Coronary artery (tissue), 2 donors: ENCODE results near the gene TMEM175.

Experiments used
- DNase-seq: peaks from one replicate; pipeline ENCODE4 v3.0.0-alpha.2; 2017; ENCODE audit warnings: low spot score
- H3K27ac ChIP-seq, 2 donors: fragments of 200-600 bp; sonication (generic); one replicate each; pipeline ENCODE4 v1.5.1; 2016 to 2019
- H3K4me3 ChIP-seq: fragments of 200-600 bp; sonication (generic); 2 replicates; pipeline ENCODE4 v1.5.1; 2016; ENCODE audit warnings: mild to moderate bottlenecking, moderate library complexity
- CTCF ChIP-seq: fragments of 200-600 bp; sonication (generic); IDR thresholded peaks from one replicate; pipeline ENCODE4 v1.5.1; 2019; ENCODE audit warnings: antibody characterized with exemption

TMEM175 gene

DNA sequence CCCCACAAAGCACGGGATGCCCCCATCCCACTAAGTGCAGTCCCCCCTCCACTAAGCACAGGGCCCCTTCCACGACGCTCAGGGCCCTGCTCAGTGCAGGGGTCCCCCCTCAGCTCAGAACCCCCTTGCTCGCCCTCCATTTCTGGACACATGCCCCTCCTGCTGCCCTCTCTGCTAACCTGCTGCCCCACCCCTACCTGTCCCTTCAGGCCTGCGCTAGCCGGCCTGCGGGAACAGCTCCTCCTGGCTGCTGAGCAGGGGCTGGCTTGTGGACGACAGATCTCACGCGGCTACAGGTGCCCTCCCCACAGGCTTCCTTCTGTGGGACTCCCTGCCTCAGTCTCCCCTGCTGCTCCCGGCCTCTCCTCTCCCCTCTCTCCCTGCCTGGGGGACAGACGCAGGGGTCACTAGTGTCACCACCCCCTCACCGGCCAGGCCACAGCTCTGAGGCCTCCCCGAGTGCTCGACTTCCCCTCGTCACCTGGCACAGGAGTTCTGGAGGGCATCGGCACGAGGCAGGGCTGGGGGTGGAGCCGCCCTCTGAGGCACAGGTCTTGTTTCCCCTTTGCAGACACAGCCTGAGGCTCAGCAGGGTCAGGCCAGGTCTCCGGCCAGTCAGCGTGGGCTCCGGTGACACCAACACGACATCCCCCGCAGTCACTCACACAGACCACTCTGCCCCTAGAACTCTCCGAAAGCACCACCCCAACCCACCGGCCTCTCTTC, 21.7 kb upstream of the TMEM175 start:
- DNase-seq: no peak
- Histone ChIP-seq H3K27ac (no peak overlapping the region), H3K4me3 (no peak overlapping the region)
- TF ChIP-seq CTCF: no peak

DNA sequence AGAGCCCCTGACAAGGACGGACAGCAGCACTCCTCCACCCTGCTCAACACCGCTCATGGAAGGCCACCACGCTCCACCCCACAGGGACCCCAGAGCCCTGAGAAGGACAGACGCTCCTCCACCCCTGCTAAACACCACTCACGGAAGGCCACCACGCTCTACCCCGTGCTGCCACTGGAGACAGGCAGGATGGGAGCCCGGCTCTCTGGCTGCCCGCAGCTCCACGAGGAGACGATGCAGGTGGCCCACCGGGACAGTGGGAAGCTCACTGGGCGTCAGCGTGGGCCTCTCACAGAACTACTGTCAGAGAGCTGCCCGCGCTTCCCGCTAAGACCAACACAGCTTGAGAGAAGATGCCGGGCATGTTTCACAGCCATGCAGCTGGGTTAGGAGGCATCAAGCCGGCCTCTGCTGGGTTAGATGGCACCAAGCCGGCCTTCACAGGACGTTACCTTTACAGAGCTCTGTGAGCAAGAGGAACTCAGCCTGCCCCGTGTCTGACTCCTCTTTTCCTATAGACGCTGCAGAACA, 21.0 kb upstream of the TMEM175 start:
- DNase-seq: no peak
- no peak for TF ChIP-seq CTCF
- no peak overlapping the region for H3K4me3 ChIP-seq
- H3K27ac ChIP-seq: no peak overlapping the region

DNA sequence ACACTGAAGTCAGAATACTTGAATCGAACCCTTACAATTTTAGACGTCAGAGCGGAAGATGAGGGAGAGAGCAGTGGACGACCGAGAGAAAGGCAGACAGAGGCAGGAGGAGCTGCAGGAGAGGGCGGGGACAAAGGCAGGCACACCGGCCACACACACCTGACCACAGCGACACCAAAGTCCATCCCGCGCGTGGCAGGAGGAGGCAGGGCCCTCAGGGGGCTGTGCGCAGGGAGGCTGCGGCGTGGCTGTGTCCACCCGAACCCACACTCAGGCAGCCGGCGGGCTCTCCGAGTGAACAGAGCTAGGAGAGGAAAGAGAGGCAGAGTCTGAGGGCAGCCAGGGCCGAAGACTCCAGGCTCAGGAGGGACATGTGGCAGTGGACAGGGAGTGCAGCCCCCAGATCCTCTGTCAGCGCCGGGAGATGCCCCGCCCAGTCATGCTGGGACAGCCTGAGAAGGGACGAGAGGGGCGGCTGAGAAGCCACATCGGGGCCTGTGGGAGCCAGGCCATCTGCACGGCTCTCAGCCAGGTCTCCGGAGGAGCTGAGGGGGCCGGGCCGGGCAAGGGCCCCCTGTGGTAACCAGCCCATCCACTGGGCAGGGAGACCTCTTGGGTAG, 20.3 kb upstream of the TMEM175 start:
- Histone ChIP-seq H3K27ac (no peak overlapping the region), H3K4me3 (no peak overlapping the region)
- TF ChIP-seq CTCF: no peak
- DNase-seq: no peak

DNA sequence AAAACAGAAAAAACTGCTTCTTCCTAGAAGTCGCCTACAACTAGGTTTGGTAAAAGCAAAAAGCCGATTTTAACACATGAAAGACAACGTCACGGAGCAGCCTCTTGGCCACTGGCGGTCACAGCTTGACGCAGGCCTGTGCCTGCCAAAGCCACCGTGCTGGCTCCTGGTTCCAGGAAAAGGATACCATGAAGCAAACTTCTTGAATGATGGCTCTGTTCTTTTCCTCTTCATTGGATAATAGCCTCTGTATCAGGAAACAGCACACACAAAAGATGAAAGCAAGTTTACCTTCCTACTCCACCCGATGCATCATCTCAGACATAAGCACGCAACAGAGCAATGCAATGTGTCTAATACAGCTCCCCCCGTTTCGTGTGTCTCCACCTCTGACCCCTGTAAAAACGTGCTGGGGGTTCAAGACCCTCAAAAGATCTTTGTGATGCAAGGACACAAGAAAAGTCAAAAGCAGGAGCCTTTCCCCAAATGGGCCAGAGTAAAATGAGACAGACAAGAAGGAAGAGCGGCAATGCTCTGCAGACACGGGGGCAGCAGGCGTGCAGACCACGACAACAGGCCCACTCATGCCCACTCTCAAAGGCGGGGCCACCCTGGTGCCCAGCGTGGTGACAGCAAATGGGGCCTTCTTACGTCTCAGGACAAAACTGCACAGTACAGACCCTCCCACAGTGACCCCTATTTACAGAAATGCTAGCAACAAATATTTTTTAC, 19.5 kb upstream of the TMEM175 start:
- DNase-seq: no peak
- no peak overlapping the region for H3K4me3 ChIP-seq
- H3K27ac ChIP-seq: no peak overlapping the region
- no peak for TF ChIP-seq CTCF

DNA sequence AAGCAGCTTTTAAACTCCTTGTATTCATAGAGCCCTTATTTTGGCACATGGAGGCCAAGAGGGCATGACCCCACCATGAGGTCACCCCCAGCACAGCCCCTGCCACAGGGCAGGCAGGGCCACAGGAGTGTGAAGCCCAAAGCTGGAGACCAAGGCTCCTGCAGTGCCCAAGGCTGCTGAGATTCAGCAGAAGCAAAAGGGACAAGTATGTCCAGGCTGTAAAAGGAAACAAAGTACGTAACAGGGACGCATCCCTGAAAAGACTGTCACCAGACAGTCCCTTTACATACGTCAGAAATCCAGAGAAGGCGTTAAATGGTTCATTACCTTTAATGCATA, 19.0 kb upstream of the TMEM175 start:
- no peak overlapping the region for H3K27ac ChIP-seq
- TF ChIP-seq CTCF: no peak
- no peak for DNase-seq
- no peak overlapping the region for H3K4me3 ChIP-seq

DNA sequence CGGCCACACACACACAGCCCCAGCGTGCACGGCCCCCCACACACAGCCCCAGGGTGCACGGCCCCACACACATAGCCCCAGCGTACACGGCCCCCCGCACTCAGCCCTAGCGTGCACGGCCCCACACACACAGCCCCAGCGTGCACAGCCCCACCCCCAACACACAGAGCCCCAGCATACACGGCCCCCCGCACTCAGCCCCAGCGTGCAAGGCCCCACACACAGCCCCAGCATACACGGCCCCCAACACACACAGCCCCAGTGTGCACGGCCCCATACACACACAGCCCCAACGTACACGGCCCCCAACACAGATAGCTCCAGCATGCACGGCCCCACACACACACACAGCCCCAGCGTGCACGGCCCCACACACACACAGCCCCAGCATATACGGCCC, 17.7 kb upstream of the TMEM175 start:
- Histone ChIP-seq H3K4me3 (no peak overlapping the region), H3K27ac (no peak overlapping the region)
- TF ChIP-seq CTCF: no peak
- no peak for DNase-seq
